GM18517 (cell line): ENCODE measurements around the gene LDOC1.
"Not testable (repeated sequence)": the region's sequence is repeated elsewhere in the genome, so short reads cannot be mapped to it uniquely, and the experiment has no call there.

Experiments
- ATAC-seq: cut with Tn5 transposase; IDR thresholded peaks from one replicate; pipeline ENCODE4 v1.9.1; 2021; ENCODE audit warnings: mild to moderate bottlenecking, moderate library complexity; ENCODE audit not compliant: unreplicated experiment

Gene LDOC1

GRCh38 chrX:141176586-141177451 lies at the start of gene LDOC1:
Gene LDOC1 (minus strand): TSS chrX:141177129. CDS start chrX:141177021, 108 bp downstream.
- ATAC-seq = no peak

- ATAC-seq = no peak
Measured at GRCh38 chrX:141221611-141222010, 44.7 kb upstream of the LDOC1 start.

- ATAC-seq = no peak
Measured at GRCh38 chrX:141220342-141221008, 43.5 kb upstream of the LDOC1 start.

GRCh38 chrX:141214196-141214595 lies 37.3 kb upstream of the LDOC1 start:
- no peak for ATAC-seq

GRCh38 chrX:141201962-141202361 lies 25.0 kb upstream of the LDOC1 start:
- no peak for ATAC-seq

- ATAC-seq = not testable (repeated sequence)
Measured at GRCh38 chrX:141188573-141188972, 11.6 kb upstream of the LDOC1 start.

- ATAC-seq = no peak
Measured at GRCh38 chrX:141185366-141185765, 8.4 kb upstream of the LDOC1 start.

- ATAC-seq = no peak
Measured at GRCh38 chrX:141183000-141183399, 6.1 kb upstream of the LDOC1 start.

GRCh38 chrX:141180851-141181250 lies 3.9 kb upstream of the LDOC1 start:
- ATAC-seq = no peak

GRCh38 chrX:141175786-141176185 lies 1.1 kb downstream of the LDOC1 start:
- ATAC-seq = no peak

GRCh38 chrX:141164406-141164805 lies 12.5 kb downstream of the LDOC1 start:
- ATAC-seq = no peak

- ATAC-seq = no peak
Measured at GRCh38 chrX:141158084-141158483, 18.8 kb downstream of the LDOC1 start.

GRCh38 chrX:141155231-141155630 lies 21.7 kb downstream of the LDOC1 start:
- not testable (repeated sequence) for ATAC-seq

GRCh38 chrX:141142946-141143345 lies 34.0 kb downstream of the LDOC1 start:
- no peak for ATAC-seq

- ATAC-seq = no peak
Measured at GRCh38 chrX:141133272-141133671, 43.7 kb downstream of the LDOC1 start.

GRCh38 chrX:141127146-141127545 lies 49.8 kb downstream of the LDOC1 start:
- no peak for ATAC-seq
